Endothelial cell of umbilical vein (primary cell): ENCODE measurements around the gene EIF4B. TPM values are rescaled to one million over a fixed set of nuclear protein-coding genes. Genes with fewer than 3 reads are reported as not detected.

Experiments
- BruUV-seq: library from RNA; stranded (reverse); fragments of 400-500 nt; replicated peaks from 2 replicates; lab custom pipeline; 2021; lab: Mats Ljungman, UMichigan
- CTCF ChIA-PET: fragments of 300-600, 350-600 bp; sonication (Branson Sonifier 250); formaldehyde crosslinking; loops from one replicate; lab custom pipeline; 2021; ENCODE audit warnings: antibody characterized with exemption, inconsistent platforms; lab: Charles Lee
- POLR2A ChIA-PET: fragments of 300-600, 350-600 bp; sonication (Branson Sonifier 250); formaldehyde crosslinking; loops from one replicate; lab custom pipeline; 2021; ENCODE audit warnings: antibody characterized with exemption, inconsistent platforms; lab: Charles Lee
- DNase-seq: peaks from one replicate; pipeline ENCODE4 v3.0.0-alpha.2; 2011; ENCODE audit warnings: low read depth, low spot score
- FAIRE-seq: peaks from 2 replicates; lab custom pipeline; 2011; peaks lifted over from hg19 to GRCh38; lab: Jason Lieb, UNC
- H2AFZ ChIP-seq: 2 replicates; pipeline ENCODE4 v1.6.0; 2012; ENCODE audit warnings: low read depth, low read length, control low read depth, inconsistent platforms
- H3K27ac ChIP-seq: 2 replicates; pipeline ENCODE4 v1.5.1; 2011; ENCODE audit warnings: low read depth, mild to moderate bottlenecking, control low read depth, low read length, moderate library complexity; ENCODE audit not compliant: insufficient read depth
- H3K27me3 ChIP-seq, 2 experiments: 2 replicates each; pipeline versions ENCODE4 v1.6.0 to v1.6.1; 2011; ENCODE audit warnings: low read length in 2 of 2, mixed read lengths in 1 of 2; ENCODE audit not compliant: control insufficient read depth in 2 of 2, insufficient read depth in 2 of 2
- H3K36me3 ChIP-seq, 2 experiments: 2 replicates in 1 of 2; 3 replicates in 1 of 2; pipeline ENCODE4 v1.5.1; 2011; ENCODE audit warnings: low read length in 2 of 2, mild to moderate bottlenecking in 1 of 2, moderate library complexity in 1 of 2; ENCODE audit not compliant: control insufficient read depth in 2 of 2, insufficient read depth in 2 of 2; ENCODE audit errors: extremely low read depth in 1 of 2
- H3K4me1 ChIP-seq: 3 replicates; pipeline ENCODE4 v1.5.1; 2011; ENCODE audit warnings: mild to moderate bottlenecking, low read length; ENCODE audit not compliant: control insufficient read depth, insufficient read depth; ENCODE audit errors: extremely low read depth
- H3K4me2 ChIP-seq: 2 replicates; pipeline ENCODE4 v1.6.1; 2011; ENCODE audit warnings: low read length, control low read depth, mixed read lengths; ENCODE audit not compliant: insufficient read depth
- H3K4me3 ChIP-seq, 3 experiments: fragments of 200-600 bp in 1 of 3; sonication (generic), shearing (Covaris generic) in 1 of 3; replicated peaks in 1 of 3; 2 replicates each; pipeline ENCODE4 v1.5.1; 2011 to 2016; ENCODE audit warnings: control low read depth in 3 of 3, low read length in 3 of 3, mild to moderate bottlenecking in 2 of 3, inconsistent platforms in 1 of 3, low read depth in 1 of 3, moderate library complexity in 1 of 3; ENCODE audit not compliant: insufficient read depth in 1 of 3
- H3K79me2 ChIP-seq: 2 replicates; pipeline ENCODE4 v1.6.0; 2012; ENCODE audit warnings: low read length, inconsistent platforms; ENCODE audit not compliant: control insufficient read depth, insufficient read depth
- H3K9ac ChIP-seq: replicated peaks from 2 replicates; pipeline ENCODE3; 2011; ENCODE audit warnings: low read length, control low read depth; ENCODE audit not compliant: insufficient read depth; ENCODE audit errors: extremely low read depth
- H3K9me1 ChIP-seq: replicated peaks from 3 replicates; pipeline ENCODE4 v1.6.0; 2011; ENCODE audit warnings: mild to moderate bottlenecking, low read length; ENCODE audit not compliant: control insufficient read depth, insufficient read depth; ENCODE audit errors: extremely low read depth
- H3K9me3 ChIP-seq: replicated peaks from 2 replicates; pipeline ENCODE4 v1.5.1; 2012; ENCODE audit warnings: low read length, inconsistent platforms; ENCODE audit not compliant: control insufficient read depth, insufficient read depth
- H4K20me1 ChIP-seq: replicated peaks from 2 replicates; pipeline ENCODE3; 2011; ENCODE audit warnings: mild to moderate bottlenecking, low read length; ENCODE audit not compliant: control insufficient read depth, insufficient read depth; ENCODE audit errors: extremely low read depth
- CTCF ChIP-seq, 2 donors: IDR thresholded peaks; 1 replicate in 1 of 2; 2 replicates in 1 of 2; pipeline ENCODE4 v1.5.1; 2011; ENCODE audit warnings: low read length in 2 of 2, mild to moderate bottlenecking in 2 of 2, moderate library complexity in 2 of 2, control low read depth in 1 of 2, inconsistent platforms in 1 of 2, low read depth in 1 of 2; ENCODE audit not compliant: insufficient read depth in 1 of 2; ENCODE audit errors: extremely low read depth in 1 of 2
- EZH2 ChIP-seq: IDR thresholded peaks from 2 replicates; pipeline ENCODE4 v1.6.1; 2012; ENCODE audit warnings: borderline replicate concordance, low read depth, mild to moderate bottlenecking, moderate library complexity, low read length, inconsistent platforms; ENCODE audit not compliant: severe bottlenecking
- FOS ChIP-seq: IDR thresholded peaks from 2 replicates; pipeline ENCODE4 v1.6.1; 2011; ENCODE audit warnings: mild to moderate bottlenecking, low read length, moderate library complexity, borderline replicate concordance; ENCODE audit not compliant: insufficient read depth
- GATA2 ChIP-seq: IDR thresholded peaks from 2 replicates; pipeline ENCODE4 v1.7.0; 2011; ENCODE audit warnings: low read depth, mild to moderate bottlenecking, moderate library complexity, mixed read lengths, low read length; ENCODE audit not compliant: insufficient read length, insufficient read depth
- JUN ChIP-seq: IDR thresholded peaks from 2 replicates; pipeline ENCODE4 v1.6.1; 2011; ENCODE audit warnings: borderline replicate concordance, low read depth; ENCODE audit not compliant: insufficient read length, insufficient read depth
- MAX ChIP-seq: IDR thresholded peaks from 2 replicates; pipeline ENCODE4 v1.6.1; 2011; ENCODE audit not compliant: insufficient read depth, insufficient read length
- MYC ChIP-seq: IDR thresholded peaks from one replicate; pipeline ENCODE4 v1.6.1; 2011; ENCODE audit warnings: mild to moderate bottlenecking, low read depth, low read length
- POLR2A ChIP-seq: IDR thresholded peaks from 2 replicates; pipeline ENCODE4 v1.6.1; 2012; ENCODE audit warnings: low read depth, mild to moderate bottlenecking, control low read depth, low read length
- POLR2AphosphoS5 ChIP-seq: IDR thresholded peaks from 2 replicates; pipeline ENCODE4 v1.6.1; 2012; ENCODE audit warnings: low read depth, mild to moderate bottlenecking, control low read depth, low read length, moderate library complexity; ENCODE audit not compliant: insufficient read depth
- dilution Hi-C: fragments of 300-500 bp; cut with MboI; formaldehyde crosslinking; loops from one replicate; pipeline ENCODE4 v1.15.0; 2019; ENCODE audit warnings: low sequenced_read_pairs; ENCODE audit not compliant: extremely low pct_ligation_motif_present
- intact Hi-C: fragments of 100-400 bp; cut with micrococcal nuclease; formaldehyde crosslinking; loops from one replicate; pipeline ENCODE4 v1.10.0; 2022
- polyA plus RNA-seq, 4 experiments: library from polyadenylated mRNA; depleted of rRNA in 3 of 4; stranded (reverse) in 3 of 4; unstranded in 1 of 4; fragments of >200 nt; gene quantifications; 2 replicates each; pipeline versions ENCODE4 v1.2.1 to v1.2.3, GENCODE V29; 2011 to 2012; ENCODE audit warnings: missing spikeins in 1 of 4
- total RNA-seq: library from RNA; stranded (reverse); gene quantifications from 2 replicates; pipeline ENCODE4 v1.2.3, GENCODE V29; 2021

Gene EIF4B
- total and polyA plus RNA-seq, 2 donors (not counting 3 experiments of a cell fraction or from before 2014, with no cell fraction given) = 233 to 382 TPM

- DNase-seq = no peak
- H3K9me3 ChIP-seq = no peaks in the 10 kb centered on the region
Measured at GRCh38 chr12:53005215-53005985, 856 bp upstream of the EIF4B start.

More at GRCh38 chr12:53005215-53005985, 856 bp upstream of the EIF4B start:
- Histone ChIP-seq H3K4me2 (peak overlapping the region; percentile 86), H3K79me2 (peaks cover 41% of the 10 kb centered on the region), H3K36me3 (no peaks in the 10 kb centered on the region), H3K9me1 (no peaks in the 10 kb centered on the region), H3K4me1 (peaks cover 36% of the 10 kb centered on the region), H3K27ac (peak overlapping the region; percentile 78), H3K9ac (peak overlapping the region; percentile 75), H3K27me3 (no peaks in the 10 kb centered on the region), H2AFZ (peak overlapping the region; percentile 59), H4K20me1 (peaks cover 15% of the 10 kb centered on the region), H3K4me3 (peak overlapping the region; percentile 68 to 92 (median 77))
- intact Hi-C loops (loop anchor here (10.0 kb wide), 1 partner anchor 881 kb away; no protein-coding TSS in a partner anchor), dilution Hi-C loops (no loop called here)
- TSS peak; percentile 71 for BruUV-seq
- ChIA-PET CTCF (interaction anchor here (0.8 to 1.3 kb wide), 4 partner anchors 49 to 135 kb away, joined by 3 to 9 read pairs (median 5); no protein-coding TSS in a partner anchor), POLR2A (interaction anchor here (0.6 to 1.6 kb wide), 6 partner anchors 9 to 998 kb away, joined by 3 to 4 read pairs (median 3); partner anchors contain the start of gene TAMALIN)
- TF ChIP-seq FOS (no peak), MYC (no peak), JUN (no peak), POLR2AphosphoS5 (no peak), POLR2A (no peak), MAX (no peak), GATA2 (no peak), EZH2 (no peak), CTCF (IDR thresholded peaks at IDR 0.05; ENCODE audit: extremely low read depth in 1 of 2, insufficient read depth in 1 of 2, low read depth in 1 of 2, low read length in 2 of 2) (no peak)
- no peak for FAIRE-seq
